ENCODE data around the gene COPB1.

COPB1 gene

GRCh38 chr11:14408612-14409011 is 91.0 kb downstream of the COPB1 start:
- no peak for TF ChIP-seq POLR2A (IDR thresholded peaks at IDR 0.05; ENCODE audit: low read length)
- TF ChIP-seq GATA1 (IDR thresholded peaks at IDR 0.05; ENCODE audit: low read depth, low read length): no peak
- no peak for DNase-seq

Data from erythroblast (primary cell).